ENCODE results near the gene LIPC.

Gene LIPC

DNA sequence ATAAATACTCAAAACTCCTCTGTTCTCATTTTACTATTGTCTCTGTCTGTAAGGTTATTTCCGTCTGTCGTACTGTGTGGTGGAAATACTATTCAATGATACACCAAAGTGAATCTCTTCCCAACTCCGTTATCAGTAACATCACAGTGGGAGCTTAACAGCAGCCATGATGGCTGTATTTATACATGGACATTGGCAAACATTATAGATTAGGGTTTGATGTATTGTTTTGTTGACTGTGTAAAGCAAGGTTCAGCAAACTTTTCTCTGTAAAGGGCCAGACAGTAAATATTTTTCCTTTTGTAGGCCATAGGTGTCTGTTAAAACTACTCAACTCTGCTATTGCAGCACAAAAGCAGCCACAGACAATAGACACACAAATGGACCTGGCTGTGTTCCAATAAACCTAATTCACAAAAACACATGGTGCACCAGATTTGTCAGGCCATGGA is 23.2 kb downstream of the LIPC start:
- in situ Hi-C loops (cut with HindIII; ENCODE audit: low pct_unique_long_range_greater_than_20kb, low sequenced_read_pairs) = no loop called here
- TF ChIP-seq JUND (IDR thresholded peaks at IDR 0.05; ENCODE audit: low read depth) = no peak
- DNase-seq (ENCODE audit: low read depth in 1 of 2, low spot score in 1 of 2) = no peak

- no peak for DNase-seq (ENCODE audit: low read depth in 1 of 2, low spot score in 1 of 2)
- in situ Hi-C loops (cut with HindIII; ENCODE audit: low pct_unique_long_range_greater_than_20kb, low sequenced_read_pairs) = no loop called here
- no peak for TF ChIP-seq JUND (IDR thresholded peaks at IDR 0.05; ENCODE audit: low read depth)
Measured at GRCh38 chr15:58457466-58457965, 25.7 kb downstream of the LIPC start.

- in situ Hi-C loops (cut with HindIII; ENCODE audit: low pct_unique_long_range_greater_than_20kb, low sequenced_read_pairs) = no loop called here
- DNase-seq (ENCODE audit: low read depth in 1 of 2, low spot score in 1 of 2) = no peak
- TF ChIP-seq JUND (IDR thresholded peaks at IDR 0.05; ENCODE audit: low read depth) = no peak
Measured at GRCh38 chr15:58458076-58458475, 26.3 kb downstream of the LIPC start.

DNA sequence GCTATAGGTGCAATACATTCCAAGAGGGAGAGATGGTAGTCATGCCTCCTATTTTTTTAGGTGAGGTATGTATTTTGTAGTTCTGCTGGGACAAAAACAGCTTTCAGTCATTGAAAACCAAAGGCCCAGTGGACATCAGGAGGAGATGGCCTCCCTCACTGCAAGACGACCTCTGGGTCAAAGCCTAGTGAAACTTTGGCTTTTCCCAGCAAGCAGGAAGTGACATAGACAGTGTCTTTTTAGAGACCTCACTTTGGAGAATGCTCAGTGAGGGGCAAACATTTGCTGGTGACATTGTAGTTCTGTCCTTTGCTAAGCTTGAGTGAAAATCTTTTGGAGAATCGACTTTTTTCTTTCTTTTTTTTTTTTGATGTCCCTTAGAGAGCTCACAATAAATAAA is 27.3 kb downstream of the LIPC start:
- no peak for TF ChIP-seq JUND (IDR thresholded peaks at IDR 0.05; ENCODE audit: low read depth)
- DNase-seq (ENCODE audit: low read depth in 1 of 2, low spot score in 1 of 2) = no peak
- in situ Hi-C loops (cut with HindIII; ENCODE audit: low pct_unique_long_range_greater_than_20kb, low sequenced_read_pairs) = no loop called here

GRCh38 chr15:58459560-58459959 is 27.8 kb downstream of the LIPC start:
- in situ Hi-C loops (cut with HindIII; ENCODE audit: low pct_unique_long_range_greater_than_20kb, low sequenced_read_pairs) = no loop called here
- no peak for TF ChIP-seq JUND (IDR thresholded peaks at IDR 0.05; ENCODE audit: low read depth)
- no peak for DNase-seq (ENCODE audit: low read depth in 1 of 2, low spot score in 1 of 2)

DNA sequence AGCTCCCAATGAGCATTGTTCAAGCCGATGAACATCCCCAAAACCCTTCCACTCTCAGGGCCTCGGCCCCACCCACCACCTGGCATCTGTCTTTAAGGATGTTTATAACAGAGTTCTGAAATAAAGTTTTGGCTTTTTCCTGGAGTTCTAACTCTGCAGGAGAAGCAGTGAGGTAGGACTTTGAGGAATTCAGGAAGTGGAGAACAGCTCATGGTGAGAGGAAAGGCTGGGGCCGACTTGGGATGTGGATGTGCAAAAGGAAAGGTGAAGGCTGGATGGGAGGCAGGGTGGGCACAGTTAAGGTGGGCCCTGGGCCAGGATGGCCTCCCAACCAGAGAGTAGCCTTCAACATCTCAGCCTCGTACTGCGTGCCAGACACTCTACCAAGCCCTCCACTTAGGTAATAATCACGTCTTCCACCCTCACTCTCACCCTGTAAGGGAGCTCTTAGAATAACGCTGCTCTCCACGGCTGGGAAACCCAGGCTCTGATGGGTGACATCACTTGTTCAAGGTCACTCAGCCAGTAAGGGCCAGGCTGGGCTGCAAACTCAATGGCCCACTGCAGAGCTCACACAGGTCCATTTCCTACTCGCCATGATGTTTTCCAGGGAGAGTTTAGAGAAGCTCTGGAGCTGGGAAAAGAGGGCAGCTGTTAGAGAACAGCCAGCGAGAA is 28.5 kb downstream of the LIPC start:
- no peak for DNase-seq (ENCODE audit: low read depth in 1 of 2, low spot score in 1 of 2)
- in situ Hi-C loops (cut with HindIII; ENCODE audit: low pct_unique_long_range_greater_than_20kb, low sequenced_read_pairs) = no loop called here
- no peak for TF ChIP-seq JUND (IDR thresholded peaks at IDR 0.05; ENCODE audit: low read depth)

GRCh38 chr15:58460872-58461271 is 29.1 kb downstream of the LIPC start:
- in situ Hi-C loops (cut with HindIII; ENCODE audit: low pct_unique_long_range_greater_than_20kb, low sequenced_read_pairs) = no loop called here
- no peak for DNase-seq (ENCODE audit: low read depth in 1 of 2, low spot score in 1 of 2)
- no peak for TF ChIP-seq JUND (IDR thresholded peaks at IDR 0.05; ENCODE audit: low read depth)

DNA sequence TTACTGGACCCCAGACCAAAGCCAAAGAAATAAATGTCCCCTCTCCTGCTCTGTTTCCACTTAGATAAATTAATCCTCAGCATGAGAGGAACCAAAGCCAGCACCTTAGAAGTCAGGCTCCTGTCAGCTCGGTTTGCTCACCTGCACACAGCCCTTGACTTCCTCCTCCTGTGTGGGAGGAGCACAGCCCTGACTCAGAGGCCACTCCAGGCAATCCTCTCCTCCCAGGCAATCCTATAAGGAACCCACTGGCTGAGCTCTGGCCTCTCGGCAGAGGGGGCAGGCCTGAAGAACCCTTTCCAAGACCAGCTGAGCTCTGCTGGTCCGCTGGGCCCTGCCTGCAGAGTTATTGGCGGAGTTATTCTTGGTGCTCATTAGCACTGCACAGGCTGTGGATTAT is 30.8 kb downstream of the LIPC start:
- peak; percentile 33 to 63 for DNase-seq (ENCODE audit: low read depth in 1 of 2, low spot score in 1 of 2)
- no peak for TF ChIP-seq JUND (IDR thresholded peaks at IDR 0.05; ENCODE audit: low read depth)
- in situ Hi-C loops (cut with HindIII; ENCODE audit: low pct_unique_long_range_greater_than_20kb, low sequenced_read_pairs) = no loop called here

DNA sequence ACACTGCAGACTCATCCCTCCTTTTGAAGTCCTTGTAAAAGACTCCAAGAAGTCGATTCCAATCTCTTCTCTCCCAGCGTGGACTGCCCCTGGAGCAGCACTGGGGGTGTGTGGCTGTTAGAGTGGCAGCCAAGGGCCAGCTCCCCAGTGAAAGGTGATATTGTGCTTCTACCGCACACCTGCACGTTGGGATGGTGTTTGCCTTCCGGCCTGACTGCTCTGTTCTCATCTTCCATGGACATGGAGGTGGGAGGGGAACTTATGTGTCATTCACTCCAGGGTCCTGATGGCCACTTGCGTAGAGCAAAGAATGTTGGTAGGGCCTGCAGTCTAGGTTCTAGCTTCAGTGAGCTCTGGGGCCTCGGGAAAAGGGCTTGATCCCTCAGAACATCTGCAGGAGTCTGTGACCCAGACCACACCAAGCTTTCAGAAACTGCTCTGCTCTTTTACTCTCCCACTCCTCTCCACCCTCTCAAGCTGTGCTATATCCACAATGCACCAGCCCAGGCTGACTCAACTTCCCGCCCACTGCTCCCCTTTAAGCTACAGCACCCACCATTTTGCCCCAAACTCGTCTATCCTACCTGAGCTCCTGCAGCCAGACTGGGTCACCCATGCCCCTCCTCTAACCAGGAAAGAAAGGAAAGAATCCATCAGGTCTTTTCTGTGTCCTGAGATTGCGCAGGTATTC is 31.3 kb downstream of the LIPC start:
- no peak for TF ChIP-seq JUND (IDR thresholded peaks at IDR 0.05; ENCODE audit: low read depth)
- in situ Hi-C loops (cut with HindIII; ENCODE audit: low pct_unique_long_range_greater_than_20kb, low sequenced_read_pairs) = no loop called here
- no peak for DNase-seq (ENCODE audit: low read depth in 1 of 2, low spot score in 1 of 2)

- in situ Hi-C loops (cut with HindIII; ENCODE audit: low pct_unique_long_range_greater_than_20kb, low sequenced_read_pairs) = no loop called here
- no peak for DNase-seq (ENCODE audit: low read depth in 1 of 2, low spot score in 1 of 2)
- TF ChIP-seq JUND (IDR thresholded peaks at IDR 0.05; ENCODE audit: low read depth) = no peak
Measured at GRCh38 chr15:58463815-58464650, 32.2 kb downstream of the LIPC start.

GRCh38 chr15:58465070-58465469 is 33.3 kb downstream of the LIPC start:
- TF ChIP-seq JUND (IDR thresholded peaks at IDR 0.05; ENCODE audit: low read depth) = no peak
- DNase-seq (ENCODE audit: low read depth in 1 of 2, low spot score in 1 of 2) = no peak
- in situ Hi-C loops (cut with HindIII; ENCODE audit: low pct_unique_long_range_greater_than_20kb, low sequenced_read_pairs) = no loop called here

DNA sequence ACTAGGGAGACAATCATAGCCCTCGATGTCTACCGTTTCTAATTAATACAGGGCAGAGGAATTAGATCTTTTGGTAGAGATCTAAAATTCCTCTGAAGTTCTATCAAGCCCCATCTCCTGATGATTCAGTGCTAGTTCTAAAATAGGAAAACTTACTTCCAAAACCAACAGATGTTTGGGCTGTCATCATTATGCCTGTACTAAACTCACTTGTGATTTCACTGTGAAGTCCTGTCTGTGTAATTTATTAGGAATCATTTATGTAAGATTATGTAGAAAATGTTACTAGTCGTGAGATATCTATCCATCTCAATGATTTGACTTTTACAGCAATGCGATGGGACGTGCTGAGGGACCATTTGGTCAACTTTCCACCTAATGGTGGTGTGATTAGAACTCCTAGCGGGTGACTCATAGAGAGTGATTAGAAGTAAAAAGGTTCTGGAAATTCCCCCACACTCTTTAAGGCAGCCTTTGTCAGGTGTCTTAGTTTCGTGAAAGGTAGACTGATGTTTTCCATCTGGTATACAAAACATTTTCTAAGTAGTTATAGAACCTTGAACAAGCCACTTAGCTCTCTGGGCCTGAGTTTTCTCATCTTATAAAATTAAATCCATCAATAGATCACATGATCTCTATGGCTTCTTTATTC is 34.2 kb downstream of the LIPC start:
- no peak for TF ChIP-seq JUND (IDR thresholded peaks at IDR 0.05; ENCODE audit: low read depth)
- no peak for DNase-seq (ENCODE audit: low read depth in 1 of 2, low spot score in 1 of 2)
- in situ Hi-C loops (cut with HindIII; ENCODE audit: low pct_unique_long_range_greater_than_20kb, low sequenced_read_pairs) = no loop called here

Measured in T47D (cell line).